Measurements from ENCODE around the gene TAF1.
"Not testable (repeated sequence)": the region's sequence is repeated elsewhere in the genome, so short reads cannot be mapped to it uniquely, and the experiment has no call there.

TAF1 gene

GRCh38 chrX:71509289-71509688 lies 143.1 kb downstream of the TAF1 start:
- DNase-seq, result no peak

- no peak for DNase-seq
These were observed 144.0 kb downstream of the TAF1 start for GRCh38 chrX:71510161-71510560.

GRCh38 chrX:71513731-71514130 lies 147.6 kb downstream of the TAF1 start:
- not testable (repeated sequence) for DNase-seq

DNA sequence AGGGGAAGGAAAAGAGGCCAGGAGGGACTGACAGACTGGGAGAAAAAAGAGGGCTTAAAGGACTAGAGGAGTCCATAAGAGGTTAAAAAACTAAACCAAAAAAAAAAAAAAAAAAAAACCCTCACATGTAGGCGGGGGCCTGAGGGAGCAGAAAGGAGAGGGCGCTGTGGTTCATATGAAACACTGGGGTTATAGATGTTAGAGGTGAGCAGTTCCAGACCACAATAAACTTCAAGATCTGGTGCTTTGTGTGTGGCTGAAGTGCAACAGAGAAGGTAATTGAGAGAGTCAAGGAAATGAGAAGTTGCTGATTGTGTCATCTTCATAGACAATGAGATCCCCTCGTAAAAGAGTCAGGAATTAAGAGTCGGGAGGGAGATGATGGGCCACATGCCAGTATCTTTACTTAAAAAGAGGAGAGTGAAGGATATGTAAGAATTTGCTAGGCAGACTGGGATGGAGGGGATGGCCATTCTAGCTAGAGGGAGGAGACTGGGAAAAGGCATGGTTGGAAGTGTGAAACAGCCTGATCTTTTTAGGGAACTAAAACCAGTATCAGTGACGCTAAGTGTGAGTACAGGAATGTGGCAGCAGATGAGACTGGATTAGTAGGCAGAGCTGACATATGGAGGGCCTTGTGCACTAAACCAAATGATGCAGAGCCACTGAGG lies 148.3 kb downstream of the TAF1 start:
- peak; percentile 31 for DNase-seq

DNA sequence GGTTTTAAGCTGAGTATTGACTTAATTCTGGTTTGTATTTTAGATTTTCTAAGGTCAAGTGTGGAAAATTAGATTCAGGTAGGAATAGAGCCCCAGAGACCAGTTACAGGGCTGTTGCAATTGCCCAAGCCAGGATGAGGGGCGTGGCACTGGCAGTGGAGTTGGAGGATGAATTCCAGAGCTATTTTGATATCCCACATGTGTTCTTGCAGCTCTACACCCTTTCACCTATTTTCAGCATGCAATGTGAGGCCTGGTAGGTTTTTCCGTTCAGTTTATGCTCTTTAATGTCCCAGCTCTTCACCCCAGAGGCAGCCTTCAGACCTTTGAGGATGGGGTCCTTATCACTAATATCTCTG lies 148.9 kb downstream of the TAF1 start:
- DNase-seq, result no peak

Measured in stimulated activated CD8-positive, alpha-beta memory T cell treated with anti-CD3 and anti-CD28 coated beads, Interleukin-4, amount 100 ng/mL, for 48 hours (primary cell).